ENCODE results near the gene HES3. TPM values are rescaled to one million over a fixed set of nuclear protein-coding genes. Genes with fewer than 3 reads are reported as not detected.

Gene HES3
- not detected in 2 replicates for total RNA-seq

GRCh38 chr1:6243993-6244392 is at the start of gene HES3:
TSS of gene HES3 (plus strand) at chr1:6244179. CDS start at chr1:6244366, 187 bp downstream.
- Mint-ChIP-seq H3K9me3 (no peaks in the 10 kb centered on the region), H3K4me3 (no peak within 1 kb of the TSS), H3K27ac (no peak within 1 kb of the TSS), H3K36me3 (ENCODE audit: low read depth) (peaks cover 3% of the 10 kb centered on the region), H3K27me3 (ENCODE audit: insufficient read depth) (peaks cover 60% of the 10 kb centered on the region), H3K4me1 (ENCODE audit: low read depth) (peaks cover 11% of the 10 kb centered on the region)
- intact Hi-C loops (cut with micrococcal nuclease) = loop anchor here (2.0 kb wide), 1 partner anchor 191 kb away; no protein-coding TSS in a partner anchor
- no peak for DNase-seq (ENCODE audit: low spot score)

- intact Hi-C loops (cut with micrococcal nuclease) = loop anchor here (1.0 to 2.0 kb wide), 2 partner anchors 8 to 71 kb away; partner anchors contain the start of gene RNF207
- Mint-ChIP-seq H3K9me3 (no peaks in the 10 kb centered on the region), H3K36me3 (ENCODE audit: low read depth) (peaks cover 38% of the 10 kb centered on the region), H3K4me1 (ENCODE audit: low read depth) (peaks cover 43% of the 10 kb centered on the region), H3K4me3 (peak overlapping the region; percentile 94), H3K27ac (peak overlapping the region; percentile 92), H3K27me3 (ENCODE audit: insufficient read depth) (peaks cover 2% of the 10 kb centered on the region)
- no peak for DNase-seq (ENCODE audit: low spot score)
These were observed 46.1 kb upstream of the HES3 start for GRCh38 chr1:6197746-6198427.

DNA sequence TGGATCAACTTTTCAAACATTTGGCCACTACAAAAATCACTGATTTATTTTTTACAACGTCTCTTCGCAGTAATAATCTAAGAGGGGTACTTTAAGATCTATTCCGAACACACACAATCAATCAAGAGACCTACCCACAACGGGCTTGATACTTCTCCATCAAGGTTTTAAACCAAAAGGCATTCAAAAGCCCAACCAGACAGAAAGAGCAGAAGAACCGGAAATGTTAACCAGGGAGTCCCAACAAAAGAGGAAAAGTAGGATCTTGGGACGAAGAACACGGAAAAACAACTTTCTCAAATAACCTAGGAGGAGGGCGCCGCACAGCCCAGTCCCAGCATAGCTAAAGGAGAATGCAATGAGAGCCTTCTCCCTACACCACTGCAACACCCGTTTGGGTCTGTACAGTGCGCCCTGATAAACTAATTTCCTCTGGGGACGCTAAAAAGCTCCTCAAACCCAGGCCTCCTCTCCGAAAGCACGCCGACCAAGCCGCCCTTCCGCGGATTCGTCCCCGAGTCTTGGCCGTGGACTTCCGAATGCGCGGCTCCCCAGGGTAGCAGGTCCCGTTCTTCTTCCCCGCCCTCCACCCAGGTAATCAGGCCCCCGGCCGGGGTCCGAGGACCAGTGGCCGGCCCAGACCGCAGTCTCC is 45.2 kb upstream of the HES3 start:
- Mint-ChIP-seq H3K27me3 (ENCODE audit: insufficient read depth) (peaks cover 2% of the 10 kb centered on the region), H3K36me3 (ENCODE audit: low read depth) (peaks cover 31% of the 10 kb centered on the region), H3K4me3 (peak overlapping the region; percentile 94), H3K4me1 (ENCODE audit: low read depth) (peaks cover 43% of the 10 kb centered on the region), H3K9me3 (no peaks in the 10 kb centered on the region), H3K27ac (peak overlapping the region; percentile 92)
- no peak for DNase-seq (ENCODE audit: low spot score)
- intact Hi-C loops (cut with micrococcal nuclease) = loop anchor here (1.0 to 2.0 kb wide), 11 partner anchors 8 to 356 kb away; partner anchors contain the start of genes ACOT7, ICMT, NOL9 and NPHP4

DNA sequence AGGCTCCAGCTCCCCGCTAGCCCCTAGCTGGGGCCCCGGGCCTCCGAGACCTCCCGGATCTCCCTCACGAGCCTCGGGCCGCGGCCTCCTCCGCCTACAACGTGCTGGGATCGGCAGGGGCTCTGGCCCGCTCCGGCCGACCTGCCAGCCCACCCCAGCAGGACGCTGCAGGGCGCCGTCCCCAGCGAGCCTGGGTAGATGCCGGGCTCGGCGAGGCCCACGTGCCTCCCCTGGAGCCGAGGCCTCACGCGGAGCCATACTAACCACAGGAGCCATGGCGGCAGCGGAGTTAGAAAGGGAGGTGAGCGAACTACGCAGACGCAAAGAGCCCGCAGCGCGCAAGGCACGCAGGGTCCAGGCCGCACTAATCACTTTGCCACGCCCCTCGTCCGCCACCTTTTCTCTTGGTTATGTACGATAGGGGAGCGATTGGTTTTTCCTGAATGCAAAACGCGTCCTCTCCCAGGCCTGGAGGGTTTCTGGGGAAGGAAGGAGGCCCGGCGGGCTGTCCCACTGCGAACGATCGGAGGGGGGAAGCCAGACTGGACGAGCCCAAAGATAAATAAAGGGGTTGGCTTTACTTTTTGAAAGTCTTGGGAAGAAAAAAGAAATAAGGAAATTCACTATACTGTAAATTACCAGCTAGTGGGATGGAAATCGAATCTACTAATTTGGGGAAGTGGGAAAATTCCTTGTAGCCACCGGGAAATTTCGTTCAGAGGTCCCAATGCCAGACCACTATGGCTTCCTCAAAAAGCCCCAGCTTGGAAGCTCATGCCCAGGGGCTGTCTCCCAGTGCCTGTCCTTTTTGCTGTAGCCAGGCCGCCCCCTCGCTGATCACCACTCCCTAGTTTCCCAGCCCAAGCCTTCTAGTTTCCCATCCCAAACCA is 44.4 kb upstream of the HES3 start, which contains the start of gene RPL22:
RPL22 (minus strand) TSS at position 298 of the 890 bp plus-strand sequence; CDS start at position 276, 22 bp downstream.
- Mint-ChIP-seq H3K36me3 (ENCODE audit: low read depth) (peaks cover 30% of the 10 kb centered on the region), H3K9me3 (no peaks in the 10 kb centered on the region), H3K4me3 (peak within 1 kb of the TSS; percentile 94), H3K27ac (peak within 1 kb of the TSS; percentile 92), H3K27me3 (ENCODE audit: insufficient read depth) (peaks cover 2% of the 10 kb centered on the region), H3K4me1 (ENCODE audit: low read depth) (peaks cover 44% of the 10 kb centered on the region)
- DNase-seq (ENCODE audit: low spot score) = peak; percentile 96
- intact Hi-C loops (cut with micrococcal nuclease) = loop anchor here (1.0 to 2.0 kb wide), 10 partner anchors 10 to 355 kb away; partner anchors contain the start of genes ACOT7, ICMT, NOL9 and NPHP4

DNA sequence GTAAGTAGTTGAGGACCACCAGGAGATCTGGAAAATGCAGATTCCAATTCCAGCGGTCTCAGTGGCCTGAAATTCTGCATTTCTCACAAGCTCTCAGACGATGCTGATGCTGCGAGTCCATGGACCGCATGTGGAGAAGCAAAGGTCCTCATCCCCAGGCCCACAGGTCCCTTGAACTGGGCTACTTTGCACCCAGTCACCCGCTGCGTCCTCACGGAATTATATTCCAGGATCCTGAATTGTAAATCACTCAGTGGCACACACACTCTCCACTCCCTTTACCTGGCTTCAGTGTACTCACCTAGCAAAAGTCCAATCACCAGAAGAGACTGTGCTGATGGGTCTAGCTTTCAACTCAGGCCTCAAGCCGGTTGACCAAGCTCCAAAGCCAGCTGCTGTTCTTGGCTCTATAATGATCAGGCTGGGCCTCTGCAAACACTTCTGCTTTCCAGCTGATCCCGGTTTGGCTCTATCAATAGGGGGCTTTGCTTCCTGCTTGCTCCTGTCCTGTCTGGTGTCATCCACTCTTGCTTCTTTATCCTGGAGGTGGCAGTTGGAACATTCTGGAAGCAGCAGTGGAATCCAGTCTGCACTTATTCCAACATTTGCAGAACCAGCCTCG is 43.7 kb upstream of the HES3 start:
- Mint-ChIP-seq H3K36me3 (ENCODE audit: low read depth) (peaks cover 29% of the 10 kb centered on the region), H3K9me3 (no peaks in the 10 kb centered on the region), H3K4me3 (peak overlapping the region; percentile 94), H3K4me1 (ENCODE audit: low read depth) (peaks cover 48% of the 10 kb centered on the region), H3K27ac (peak overlapping the region; percentile 92), H3K27me3 (ENCODE audit: insufficient read depth) (peaks cover 2% of the 10 kb centered on the region)
- no peak for DNase-seq (ENCODE audit: low spot score)
- intact Hi-C loops (cut with micrococcal nuclease) = no loop called here

DNA sequence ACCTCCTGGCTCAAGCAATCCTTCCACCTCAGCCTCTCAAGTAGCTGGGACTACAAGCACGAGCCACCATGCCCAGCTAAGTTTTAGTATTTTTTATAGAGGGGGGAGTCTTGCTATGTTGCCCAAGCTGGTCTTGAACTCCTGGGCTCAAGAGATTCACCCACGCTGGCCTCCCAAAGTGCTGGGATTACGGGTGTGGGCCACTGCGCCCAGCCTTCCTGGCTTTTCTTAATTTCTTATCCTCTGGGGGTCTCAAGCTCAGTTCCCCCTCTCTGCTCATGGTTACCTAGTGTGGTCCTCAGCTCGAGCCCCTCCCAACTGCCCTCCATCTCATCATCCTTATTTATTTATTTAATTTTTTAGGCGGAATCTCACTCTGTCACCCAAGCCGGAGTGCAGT is 41.7 kb upstream of the HES3 start:
- intact Hi-C loops (cut with micrococcal nuclease) = no loop called here
- Mint-ChIP-seq H3K27ac (no peak overlapping the region), H3K27me3 (ENCODE audit: insufficient read depth) (peaks cover 3% of the 10 kb centered on the region), H3K4me1 (ENCODE audit: low read depth) (peaks cover 38% of the 10 kb centered on the region), H3K9me3 (no peaks in the 10 kb centered on the region), H3K36me3 (ENCODE audit: low read depth) (peaks cover 15% of the 10 kb centered on the region), H3K4me3 (no peak overlapping the region)
- no peak for DNase-seq (ENCODE audit: low spot score)

- H3K9me3 Mint-ChIP-seq = no peaks in the 10 kb centered on the region
- DNase-seq (ENCODE audit: low spot score) = peak; percentile 76
- H3K27ac Mint-ChIP-seq = peak within 1 kb of the TSS; percentile 68
- peaks cover 7% of the 10 kb centered on the region for H3K36me3 Mint-ChIP-seq (ENCODE audit: low read depth)
- peaks cover 3% of the 10 kb centered on the region for H3K27me3 Mint-ChIP-seq (ENCODE audit: insufficient read depth)
- peak within 1 kb of the TSS; percentile 85 for H3K4me3 Mint-ChIP-seq
- H3K4me1 Mint-ChIP-seq (ENCODE audit: low read depth) = peaks cover 15% of the 10 kb centered on the region
- intact Hi-C loops (cut with micrococcal nuclease) = loop anchor here (1.0 to 2.0 kb wide), 3 partner anchors 8 to 397 kb away; partner anchors contain the start of genes ICMT and KLHL21
These were observed 38.0 kb upstream of the HES3 start, which contains the start of gene RNF207 for GRCh38 chr1:6205849-6206519. TSS of gene RNF207 (plus strand) at chr1:6206119. CDS start at chr1:6206536, 417 bp downstream.

- H3K27ac Mint-ChIP-seq = peak overlapping the region; percentile 61
- no peaks in the 10 kb centered on the region for H3K9me3 Mint-ChIP-seq
- peaks cover 3% of the 10 kb centered on the region for H3K27me3 Mint-ChIP-seq (ENCODE audit: insufficient read depth)
- peaks cover 7% of the 10 kb centered on the region for H3K36me3 Mint-ChIP-seq (ENCODE audit: low read depth)
- intact Hi-C loops (cut with micrococcal nuclease) = loop anchor here (1.0 to 2.0 kb wide), 2 partner anchors 8 to 396 kb away; partner anchors contain the start of gene KLHL21
- no peak for DNase-seq (ENCODE audit: low spot score)
- H3K4me3 Mint-ChIP-seq = peak overlapping the region; percentile 84
- H3K4me1 Mint-ChIP-seq (ENCODE audit: low read depth) = peaks cover 14% of the 10 kb centered on the region
These were observed 37.5 kb upstream of the HES3 start for GRCh38 chr1:6206520-6206855.

DNA sequence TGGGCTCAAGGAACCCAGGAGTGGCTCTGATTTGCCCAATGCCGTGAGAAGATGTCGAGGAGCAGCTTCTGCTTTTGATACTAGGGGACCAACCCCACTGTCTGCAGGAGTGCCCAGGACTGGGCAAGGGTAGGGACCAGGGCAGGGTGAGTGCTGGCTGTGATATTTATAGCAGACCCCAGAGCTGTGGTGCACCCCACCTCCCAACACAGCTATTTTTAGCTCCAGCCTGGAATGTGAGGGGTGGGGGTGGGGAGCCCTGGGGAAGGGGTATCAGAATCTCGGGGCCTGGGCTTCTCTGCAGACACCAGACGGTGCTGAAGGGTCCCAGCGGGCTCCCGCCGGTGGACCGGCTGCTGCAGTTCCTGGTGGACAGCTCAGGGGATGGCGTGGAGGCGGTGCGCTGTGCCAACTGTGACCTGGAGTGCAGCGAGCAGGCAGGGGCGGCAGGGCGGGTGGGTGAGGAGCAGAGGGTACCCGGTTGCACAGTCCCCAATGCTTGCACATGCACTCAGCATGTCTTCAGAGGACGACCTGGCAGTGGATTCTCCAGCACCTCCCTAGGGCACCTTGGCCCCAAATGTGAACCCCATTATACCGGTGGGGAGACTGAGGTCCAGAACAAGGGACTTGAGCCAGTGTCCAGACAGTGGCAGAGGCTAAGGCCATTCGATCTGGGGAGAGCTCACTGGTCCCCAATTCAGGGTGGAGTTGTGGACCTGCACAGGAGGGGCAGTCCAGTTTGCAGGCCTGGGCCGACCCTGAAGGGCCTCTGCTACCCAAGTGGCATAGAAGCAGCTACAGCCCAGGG is 36.7 kb upstream of the HES3 start:
- H3K27ac Mint-ChIP-seq = peak overlapping the region; percentile 61
- intact Hi-C loops (cut with micrococcal nuclease) = loop anchor here (2.0 kb wide), 1 partner anchor 396 kb away; the partner anchor contains the start of gene KLHL21
- H3K4me1 Mint-ChIP-seq (ENCODE audit: low read depth) = peaks cover 14% of the 10 kb centered on the region
- no peaks in the 10 kb centered on the region for H3K9me3 Mint-ChIP-seq
- peak overlapping the region; percentile 84 for H3K4me3 Mint-ChIP-seq
- peaks cover 2% of the 10 kb centered on the region for H3K27me3 Mint-ChIP-seq (ENCODE audit: insufficient read depth)
- peaks cover 13% of the 10 kb centered on the region for H3K36me3 Mint-ChIP-seq (ENCODE audit: low read depth)
- DNase-seq (ENCODE audit: low spot score) = no peak

DNA sequence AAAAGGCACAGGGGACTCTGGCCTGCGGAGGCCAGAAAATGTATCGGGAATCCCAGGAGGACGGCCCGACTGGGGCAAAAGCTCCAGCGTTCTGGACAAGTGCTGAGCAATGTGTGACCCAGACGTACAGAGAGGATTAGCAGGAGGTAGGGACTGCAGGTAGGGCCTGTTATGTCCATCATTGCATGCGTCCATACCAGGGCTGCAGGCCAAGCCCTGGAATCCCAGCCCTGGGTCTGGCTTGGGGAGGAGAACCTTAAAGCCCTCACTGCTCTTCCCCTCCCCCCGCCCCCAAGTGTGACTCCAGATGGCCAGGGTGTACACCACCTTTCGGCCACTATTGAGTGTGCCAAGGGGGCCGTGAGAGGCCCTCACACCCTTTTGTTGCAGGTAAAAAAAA is 36.1 kb upstream of the HES3 start:
- Mint-ChIP-seq H3K9me3 (no peaks in the 10 kb centered on the region), H3K4me3 (peak overlapping the region; percentile 84), H3K27me3 (ENCODE audit: insufficient read depth) (peaks cover 2% of the 10 kb centered on the region), H3K36me3 (ENCODE audit: low read depth) (peaks cover 19% of the 10 kb centered on the region), H3K27ac (no peak overlapping the region), H3K4me1 (ENCODE audit: low read depth) (peaks cover 14% of the 10 kb centered on the region)
- intact Hi-C loops (cut with micrococcal nuclease) = loop anchor here (2.0 kb wide), 1 partner anchor 395 kb away; the partner anchor contains the start of gene KLHL21
- no peak for DNase-seq (ENCODE audit: low spot score)

Data from activated T-helper 1 cell treated with anti-CD3 and anti-CD28 coated beads, Interleukin-12 subunit alpha, Interleukin-12 subunit beta, Interleukin-2, Interleukin-4 antibody, amounts not matched to agents 30 ng/mL and 10 ng/mL and 1 ng/mL, durations not matched to agents 14 hours and 24 hours and 36 hours (primary cell).